Measurements from ENCODE around the gene DNAH8.

The DNAH8 gene

DNA sequence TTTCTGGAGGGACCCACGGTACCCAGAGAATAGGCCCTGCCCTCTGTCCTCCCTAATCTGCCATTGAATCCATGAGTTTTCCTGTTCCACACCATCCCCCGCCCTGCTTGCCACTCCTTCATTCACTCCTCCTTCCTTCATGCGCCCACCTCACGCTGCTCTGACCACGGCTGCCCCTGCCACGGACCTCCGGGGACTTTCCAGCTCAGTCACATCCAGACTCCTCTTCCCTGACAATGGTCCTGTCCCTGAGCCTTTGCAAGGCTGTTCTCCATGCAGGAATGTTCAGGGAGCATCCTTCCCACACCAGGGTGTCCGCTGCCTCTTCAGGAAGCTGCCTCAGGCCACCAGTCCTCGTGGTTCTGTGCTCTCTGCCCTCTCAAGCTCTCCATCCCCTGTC, 359.4 kb downstream of the DNAH8 start:
- H3K27ac Mint-ChIP-seq = no peak overlapping the region
- H3K9me3 Mint-ChIP-seq = no peaks in the 10 kb centered on the region
- no peaks in the 10 kb centered on the region for H3K4me1 Mint-ChIP-seq (ENCODE audit: low read depth)
- no peak overlapping the region for H3K4me3 Mint-ChIP-seq
- H3K27me3 Mint-ChIP-seq = no peaks in the 10 kb centered on the region
- H3K36me3 Mint-ChIP-seq (ENCODE audit: low read depth) = no peaks in the 10 kb centered on the region

DNA sequence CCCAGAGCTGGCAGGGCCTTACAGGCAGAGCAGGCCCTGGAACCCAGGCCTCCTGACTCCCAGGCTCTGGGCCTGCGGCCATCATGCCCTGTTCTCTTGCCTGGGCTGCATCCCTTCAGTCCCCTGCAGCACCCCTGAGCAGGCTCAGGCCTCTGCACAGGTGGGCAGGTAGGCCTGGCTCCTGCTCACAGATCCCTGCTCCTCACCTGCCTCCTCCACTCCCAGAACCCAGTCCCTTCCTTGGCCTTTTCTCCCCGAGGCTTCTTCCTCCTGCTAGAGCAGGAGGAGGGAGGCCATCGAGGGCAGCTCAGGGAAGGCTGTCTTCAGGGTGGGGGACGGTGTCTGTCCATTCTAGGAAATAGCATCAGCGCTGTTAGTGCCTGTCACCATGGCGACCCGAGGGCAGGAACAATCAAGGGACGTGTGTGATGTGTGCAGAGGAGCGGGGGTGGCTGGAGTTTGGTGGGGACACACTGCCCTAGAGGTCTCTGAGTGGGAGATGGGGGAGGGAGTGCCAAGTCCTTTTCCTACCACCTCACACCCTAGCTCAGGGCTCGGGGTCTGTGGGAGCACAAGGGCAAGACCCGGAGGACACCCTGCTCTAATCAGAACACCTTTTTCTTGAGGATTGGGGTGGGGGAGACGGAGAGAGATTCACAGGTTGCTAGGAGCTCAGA, 360.0 kb downstream of the DNAH8 start:
- Mint-ChIP-seq H3K27me3 (no peaks in the 10 kb centered on the region), H3K4me1 (ENCODE audit: low read depth) (no peaks in the 10 kb centered on the region), H3K4me3 (no peak overlapping the region), H3K27ac (no peak overlapping the region), H3K36me3 (ENCODE audit: low read depth) (no peaks in the 10 kb centered on the region), H3K9me3 (no peaks in the 10 kb centered on the region)

DNA sequence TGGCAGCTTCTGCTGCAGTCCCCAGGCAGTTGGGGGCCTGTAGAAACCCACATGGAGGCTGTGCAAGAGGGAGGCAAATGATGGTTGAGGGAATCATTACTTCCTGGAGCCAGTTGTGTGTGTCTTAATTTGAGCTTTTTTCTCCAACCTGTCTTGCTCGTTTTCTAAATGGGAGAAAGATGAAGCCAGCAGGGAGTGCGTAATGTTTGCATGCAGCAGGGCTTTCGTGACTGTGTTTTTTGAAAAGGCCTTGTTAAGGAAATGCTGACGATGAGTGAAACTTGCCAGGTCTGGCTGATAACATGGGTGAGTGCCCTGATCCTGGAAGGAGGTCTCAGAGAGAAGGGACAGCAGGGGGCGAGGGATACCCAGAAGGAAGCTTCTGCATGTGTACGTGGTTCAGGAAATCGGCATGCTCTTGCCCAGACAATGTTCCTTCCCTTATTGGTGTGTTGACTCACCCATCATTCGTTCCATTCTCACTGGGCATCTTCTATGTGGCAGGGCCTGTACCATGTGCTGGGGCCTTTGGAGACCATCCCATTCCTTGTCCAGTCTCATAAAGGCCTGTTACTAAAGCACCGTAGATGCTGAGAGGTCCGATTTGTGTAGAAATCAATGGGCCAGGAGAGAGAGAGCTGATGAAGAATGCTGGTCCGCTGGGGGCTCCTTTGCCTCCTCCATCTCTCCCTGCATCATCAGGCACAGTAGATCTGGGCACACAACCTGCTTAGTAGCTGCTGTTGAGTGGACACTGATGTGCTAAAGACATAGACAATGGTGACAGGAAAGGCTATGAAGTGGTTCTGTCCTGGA, 360.9 kb downstream of the DNAH8 start:
- no peaks in the 10 kb centered on the region for H3K27me3 Mint-ChIP-seq
- H3K27ac Mint-ChIP-seq = no peak overlapping the region
- H3K4me1 Mint-ChIP-seq (ENCODE audit: low read depth) = no peaks in the 10 kb centered on the region
- H3K9me3 Mint-ChIP-seq = no peaks in the 10 kb centered on the region
- H3K4me3 Mint-ChIP-seq = no peak overlapping the region
- H3K36me3 Mint-ChIP-seq (ENCODE audit: low read depth) = no peaks in the 10 kb centered on the region

DNA sequence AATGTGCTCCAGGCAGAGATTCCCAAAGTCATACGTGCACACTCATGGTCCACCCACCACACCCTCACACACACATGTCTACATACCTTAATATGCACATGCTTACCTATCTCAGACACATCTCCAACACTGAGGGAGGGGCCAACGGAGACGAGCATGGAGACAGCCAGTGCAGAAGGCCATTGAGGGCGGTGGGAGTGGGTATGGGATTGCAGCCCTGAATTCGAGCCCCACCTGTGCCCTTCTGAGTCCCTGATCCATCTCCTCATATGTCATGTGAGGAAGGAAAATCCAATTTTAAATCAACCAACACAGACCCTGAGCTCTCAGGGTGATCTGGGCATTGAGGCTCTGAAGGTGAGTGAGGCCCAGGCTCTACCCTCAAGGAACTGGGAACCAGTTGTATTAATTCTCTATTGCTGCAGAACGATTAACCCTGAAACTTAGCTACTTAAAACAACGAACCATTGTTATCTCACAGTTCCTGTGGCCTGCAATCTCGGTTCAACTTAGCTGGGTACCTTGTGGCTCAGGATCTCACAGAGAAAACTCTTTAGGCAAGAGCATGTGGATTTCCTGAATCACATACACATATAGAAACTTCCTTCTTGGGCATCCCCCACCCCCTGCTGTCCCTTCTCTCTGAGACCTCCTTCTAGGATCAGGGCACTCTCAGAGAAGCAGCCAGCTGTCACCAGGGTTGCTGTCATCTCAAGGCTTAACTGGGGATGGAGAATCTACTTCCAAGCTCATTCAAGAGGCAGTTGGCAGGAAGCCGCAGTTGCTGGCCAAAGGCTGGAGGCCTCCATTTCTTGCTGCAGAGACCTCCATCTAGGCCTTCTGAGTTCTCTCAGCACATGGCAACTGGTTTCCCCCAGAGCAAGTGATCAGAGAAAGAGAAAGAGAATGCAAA, 361.8 kb downstream of the DNAH8 start:
- H3K27ac Mint-ChIP-seq = no peak overlapping the region
- no peaks in the 10 kb centered on the region for H3K36me3 Mint-ChIP-seq (ENCODE audit: low read depth)
- no peaks in the 10 kb centered on the region for H3K9me3 Mint-ChIP-seq
- H3K4me1 Mint-ChIP-seq (ENCODE audit: low read depth) = no peaks in the 10 kb centered on the region
- no peaks in the 10 kb centered on the region for H3K27me3 Mint-ChIP-seq
- no peak overlapping the region for H3K4me3 Mint-ChIP-seq

DNA sequence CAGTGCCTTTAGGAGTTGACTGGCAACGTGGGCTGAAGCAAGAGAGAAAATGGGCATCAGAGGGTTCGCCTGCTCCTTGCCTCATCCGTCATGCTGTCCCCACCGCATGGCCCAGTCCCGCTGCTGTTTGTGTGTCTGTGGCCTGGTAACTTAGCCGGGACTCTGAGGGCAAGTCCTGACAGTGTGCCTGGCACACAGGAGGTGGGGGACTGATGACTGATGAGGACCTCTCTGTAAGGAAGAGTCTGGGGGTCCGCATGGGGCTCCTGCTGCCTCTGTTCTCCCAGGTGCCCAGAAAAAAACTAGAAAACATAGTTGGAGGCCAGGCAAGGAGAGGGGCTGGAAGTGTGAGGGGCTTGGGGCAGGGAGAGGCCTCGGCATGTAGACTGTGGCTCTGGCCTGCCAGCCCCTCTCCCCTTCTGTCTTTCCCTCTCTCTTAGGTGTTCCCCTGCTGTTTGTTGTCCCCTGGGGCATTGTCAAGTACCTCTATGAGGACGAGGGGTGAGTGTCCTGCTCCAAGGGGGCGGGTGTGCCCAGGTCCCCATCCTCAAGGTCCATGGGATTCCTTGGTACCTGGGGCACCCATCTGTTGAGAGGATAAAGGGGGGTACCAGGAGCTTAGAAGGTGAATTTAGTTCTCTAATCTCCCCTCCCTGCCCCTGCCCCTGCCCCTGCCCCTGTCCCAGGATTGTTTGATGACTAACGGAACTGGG, 362.9 kb downstream of the DNAH8 start:
- Mint-ChIP-seq H3K27ac (no peak overlapping the region), H3K4me1 (ENCODE audit: low read depth) (no peaks in the 10 kb centered on the region), H3K36me3 (ENCODE audit: low read depth) (no peaks in the 10 kb centered on the region), H3K9me3 (no peaks in the 10 kb centered on the region), H3K4me3 (no peak overlapping the region), H3K27me3 (no peaks in the 10 kb centered on the region)

DNA sequence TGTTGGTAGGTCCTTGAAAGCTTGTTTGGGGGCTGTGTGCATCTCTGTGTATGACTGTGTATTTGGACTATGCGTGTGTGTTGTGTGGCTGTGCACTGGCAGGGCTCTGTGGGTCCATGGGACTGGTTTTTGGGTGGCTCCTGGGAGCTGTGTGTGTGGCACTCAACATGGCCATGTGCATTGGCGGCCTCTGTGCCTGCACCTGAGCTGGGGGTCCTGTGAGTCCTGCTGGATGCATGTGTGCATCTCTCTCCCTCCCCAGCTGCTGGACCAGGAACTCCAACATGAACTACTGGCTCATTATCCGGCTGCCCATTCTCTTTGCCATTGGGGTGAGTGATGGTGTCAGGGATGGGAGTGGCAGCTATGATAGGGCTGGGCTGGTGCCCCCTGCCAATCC, 363.6 kb downstream of the DNAH8 start:
- H3K36me3 Mint-ChIP-seq (ENCODE audit: low read depth) = no peaks in the 10 kb centered on the region
- no peaks in the 10 kb centered on the region for H3K4me1 Mint-ChIP-seq (ENCODE audit: low read depth)
- H3K27me3 Mint-ChIP-seq = no peaks in the 10 kb centered on the region
- H3K4me3 Mint-ChIP-seq = no peak overlapping the region
- H3K27ac Mint-ChIP-seq = no peak overlapping the region
- H3K9me3 Mint-ChIP-seq = no peaks in the 10 kb centered on the region

DNA sequence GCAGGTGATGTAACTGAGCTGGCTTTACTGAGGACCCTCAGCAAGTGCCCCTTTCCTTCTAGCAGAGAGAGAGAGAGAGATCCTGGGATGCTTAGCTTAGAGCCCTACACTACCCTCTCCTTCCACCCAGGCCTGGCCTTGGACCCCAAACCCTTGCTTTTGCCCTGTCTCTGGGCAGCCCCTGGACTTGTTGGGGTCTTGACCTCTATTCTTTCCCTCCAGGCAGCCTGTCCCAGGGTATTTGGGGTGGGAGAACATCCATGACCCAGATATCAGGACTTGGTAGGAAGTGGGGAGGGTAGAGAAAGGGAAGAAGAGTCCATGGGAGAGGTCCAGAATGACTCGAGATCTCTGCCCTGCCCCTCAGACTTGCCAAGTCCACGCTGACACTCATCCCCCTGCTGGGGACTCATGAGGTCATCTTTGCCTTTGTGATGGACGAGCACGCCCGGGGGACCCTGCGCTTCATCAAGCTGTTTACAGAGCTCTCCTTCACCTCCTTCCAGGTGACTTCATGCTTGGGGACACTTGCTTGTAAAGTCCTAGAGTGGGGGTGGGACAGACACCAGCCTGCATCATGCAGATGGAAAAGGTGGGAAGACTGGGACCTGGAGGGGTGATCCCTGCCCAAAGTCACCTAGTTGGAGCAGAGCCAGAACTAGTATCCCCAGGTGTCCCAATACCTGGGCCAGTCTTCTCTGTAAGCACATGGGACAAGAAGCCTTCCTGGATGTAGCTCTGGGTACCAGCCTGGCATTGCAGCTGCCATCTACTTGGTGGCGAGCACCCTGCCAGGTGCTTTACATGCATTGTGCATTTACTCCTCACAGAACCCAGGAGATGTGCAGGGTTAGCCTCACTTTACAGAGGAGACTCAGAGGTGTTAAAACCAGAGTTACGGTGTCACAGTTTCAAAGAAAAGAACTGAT, 364.4 kb downstream of the DNAH8 start:
- H3K4me3 Mint-ChIP-seq = no peak overlapping the region
- peaks cover under 1% of the 10 kb centered on the region for H3K27me3 Mint-ChIP-seq
- no peak overlapping the region for H3K27ac Mint-ChIP-seq
- no peaks in the 10 kb centered on the region for H3K4me1 Mint-ChIP-seq (ENCODE audit: low read depth)
- no peaks in the 10 kb centered on the region for H3K9me3 Mint-ChIP-seq
- no peaks in the 10 kb centered on the region for H3K36me3 Mint-ChIP-seq (ENCODE audit: low read depth)
